Endothelial cell of umbilical vein (primary cell): ENCODE data around the gene ETV7. TPM values are rescaled to one million over a fixed set of nuclear protein-coding genes. Genes with fewer than 3 reads are reported as not detected.

Source experiments
- BruUV-seq: library from RNA; stranded (reverse); fragments of 400-500 nt; replicated peaks from 2 replicates; lab custom pipeline; 2021; lab: Mats Ljungman, UMichigan
- CTCF ChIA-PET: fragments of 300-600, 350-600 bp; sonication (Branson Sonifier 250); formaldehyde crosslinking; loops from one replicate; lab custom pipeline; 2021; ENCODE audit warnings: antibody characterized with exemption, inconsistent platforms; lab: Charles Lee
- POLR2A ChIA-PET: fragments of 300-600, 350-600 bp; sonication (Branson Sonifier 250); formaldehyde crosslinking; loops from one replicate; lab custom pipeline; 2021; ENCODE audit warnings: antibody characterized with exemption, inconsistent platforms; lab: Charles Lee
- DNase-seq: peaks from one replicate; pipeline ENCODE4 v3.0.0-alpha.2; 2011; ENCODE audit warnings: low read depth, low spot score
- FAIRE-seq: peaks from 2 replicates; lab custom pipeline; 2011; peaks lifted over from hg19 to GRCh38; lab: Jason Lieb, UNC
- H2AFZ ChIP-seq: 2 replicates; pipeline ENCODE4 v1.6.0; 2012; ENCODE audit warnings: low read depth, low read length, control low read depth, inconsistent platforms
- H3K27ac ChIP-seq: 2 replicates; pipeline ENCODE4 v1.5.1; 2011; ENCODE audit warnings: low read depth, mild to moderate bottlenecking, control low read depth, low read length, moderate library complexity; ENCODE audit not compliant: insufficient read depth
- H3K27me3 ChIP-seq, 2 experiments: 2 replicates each; pipeline versions ENCODE4 v1.6.0 to v1.6.1; 2011; ENCODE audit warnings: low read length in 2 of 2, mixed read lengths in 1 of 2; ENCODE audit not compliant: control insufficient read depth in 2 of 2, insufficient read depth in 2 of 2
- H3K36me3 ChIP-seq, 2 experiments: 2 replicates in 1 of 2; 3 replicates in 1 of 2; pipeline ENCODE4 v1.5.1; 2011; ENCODE audit warnings: low read length in 2 of 2, mild to moderate bottlenecking in 1 of 2, moderate library complexity in 1 of 2; ENCODE audit not compliant: control insufficient read depth in 2 of 2, insufficient read depth in 2 of 2; ENCODE audit errors: extremely low read depth in 1 of 2
- H3K4me1 ChIP-seq: 3 replicates; pipeline ENCODE4 v1.5.1; 2011; ENCODE audit warnings: mild to moderate bottlenecking, low read length; ENCODE audit not compliant: control insufficient read depth, insufficient read depth; ENCODE audit errors: extremely low read depth
- H3K4me2 ChIP-seq: 2 replicates; pipeline ENCODE4 v1.6.1; 2011; ENCODE audit warnings: low read length, control low read depth, mixed read lengths; ENCODE audit not compliant: insufficient read depth
- H3K4me3 ChIP-seq, 3 experiments: fragments of 200-600 bp in 1 of 3; sonication (generic), shearing (Covaris generic) in 1 of 3; replicated peaks in 1 of 3; 2 replicates each; pipeline ENCODE4 v1.5.1; 2011 to 2016; ENCODE audit warnings: control low read depth in 3 of 3, low read length in 3 of 3, mild to moderate bottlenecking in 2 of 3, inconsistent platforms in 1 of 3, low read depth in 1 of 3, moderate library complexity in 1 of 3; ENCODE audit not compliant: insufficient read depth in 1 of 3
- H3K79me2 ChIP-seq: 2 replicates; pipeline ENCODE4 v1.6.0; 2012; ENCODE audit warnings: low read length, inconsistent platforms; ENCODE audit not compliant: control insufficient read depth, insufficient read depth
- H3K9ac ChIP-seq: replicated peaks from 2 replicates; pipeline ENCODE3; 2011; ENCODE audit warnings: low read length, control low read depth; ENCODE audit not compliant: insufficient read depth; ENCODE audit errors: extremely low read depth
- H3K9me1 ChIP-seq: replicated peaks from 3 replicates; pipeline ENCODE4 v1.6.0; 2011; ENCODE audit warnings: mild to moderate bottlenecking, low read length; ENCODE audit not compliant: control insufficient read depth, insufficient read depth; ENCODE audit errors: extremely low read depth
- H3K9me3 ChIP-seq: replicated peaks from 2 replicates; pipeline ENCODE4 v1.5.1; 2012; ENCODE audit warnings: low read length, inconsistent platforms; ENCODE audit not compliant: control insufficient read depth, insufficient read depth
- H4K20me1 ChIP-seq: replicated peaks from 2 replicates; pipeline ENCODE3; 2011; ENCODE audit warnings: mild to moderate bottlenecking, low read length; ENCODE audit not compliant: control insufficient read depth, insufficient read depth; ENCODE audit errors: extremely low read depth
- CTCF ChIP-seq, 2 donors: IDR thresholded peaks; 1 replicate in 1 of 2; 2 replicates in 1 of 2; pipeline ENCODE4 v1.5.1; 2011; ENCODE audit warnings: low read length in 2 of 2, mild to moderate bottlenecking in 2 of 2, moderate library complexity in 2 of 2, control low read depth in 1 of 2, inconsistent platforms in 1 of 2, low read depth in 1 of 2; ENCODE audit not compliant: insufficient read depth in 1 of 2; ENCODE audit errors: extremely low read depth in 1 of 2
- EZH2 ChIP-seq: IDR thresholded peaks from 2 replicates; pipeline ENCODE4 v1.6.1; 2012; ENCODE audit warnings: borderline replicate concordance, low read depth, mild to moderate bottlenecking, moderate library complexity, low read length, inconsistent platforms; ENCODE audit not compliant: severe bottlenecking
- FOS ChIP-seq: IDR thresholded peaks from 2 replicates; pipeline ENCODE4 v1.6.1; 2011; ENCODE audit warnings: mild to moderate bottlenecking, low read length, moderate library complexity, borderline replicate concordance; ENCODE audit not compliant: insufficient read depth
- GATA2 ChIP-seq: IDR thresholded peaks from 2 replicates; pipeline ENCODE4 v1.7.0; 2011; ENCODE audit warnings: low read depth, mild to moderate bottlenecking, moderate library complexity, mixed read lengths, low read length; ENCODE audit not compliant: insufficient read length, insufficient read depth
- JUN ChIP-seq: IDR thresholded peaks from 2 replicates; pipeline ENCODE4 v1.6.1; 2011; ENCODE audit warnings: borderline replicate concordance, low read depth; ENCODE audit not compliant: insufficient read length, insufficient read depth
- MAX ChIP-seq: IDR thresholded peaks from 2 replicates; pipeline ENCODE4 v1.6.1; 2011; ENCODE audit not compliant: insufficient read depth, insufficient read length
- MYC ChIP-seq: IDR thresholded peaks from one replicate; pipeline ENCODE4 v1.6.1; 2011; ENCODE audit warnings: mild to moderate bottlenecking, low read depth, low read length
- POLR2A ChIP-seq: IDR thresholded peaks from 2 replicates; pipeline ENCODE4 v1.6.1; 2012; ENCODE audit warnings: low read depth, mild to moderate bottlenecking, control low read depth, low read length
- POLR2AphosphoS5 ChIP-seq: IDR thresholded peaks from 2 replicates; pipeline ENCODE4 v1.6.1; 2012; ENCODE audit warnings: low read depth, mild to moderate bottlenecking, control low read depth, low read length, moderate library complexity; ENCODE audit not compliant: insufficient read depth
- dilution Hi-C: fragments of 300-500 bp; cut with MboI; formaldehyde crosslinking; loops from one replicate; pipeline ENCODE4 v1.15.0; 2019; ENCODE audit warnings: low sequenced_read_pairs; ENCODE audit not compliant: extremely low pct_ligation_motif_present
- intact Hi-C: fragments of 100-400 bp; cut with micrococcal nuclease; formaldehyde crosslinking; loops from one replicate; pipeline ENCODE4 v1.10.0; 2022
- polyA plus RNA-seq, 4 experiments: library from polyadenylated mRNA; depleted of rRNA in 3 of 4; stranded (reverse) in 3 of 4; unstranded in 1 of 4; fragments of >200 nt; gene quantifications; 2 replicates each; pipeline versions ENCODE4 v1.2.1 to v1.2.3, GENCODE V29; 2011 to 2012; ENCODE audit warnings: missing spikeins in 1 of 4
- total RNA-seq: library from RNA; stranded (reverse); gene quantifications from 2 replicates; pipeline ENCODE4 v1.2.3, GENCODE V29; 2021

Gene ETV7
- total and polyA plus RNA-seq, 2 donors (not counting 3 experiments of a cell fraction or from before 2014, with no cell fraction given) = 0.23 to 0.58 TPM

- Histone ChIP-seq H3K4me3 (no peak overlapping the region), H3K36me3 (no peaks in the 10 kb centered on the region), H3K27me3 (peaks cover 4 to 12% of the 10 kb centered on the region in 2 experiments), H3K27ac (no peak overlapping the region), H3K9me1 (no peaks in the 10 kb centered on the region), H3K4me1 (no peaks in the 10 kb centered on the region), H3K9me3 (no peaks in the 10 kb centered on the region), H2AFZ (no peak overlapping the region), H3K79me2 (no peaks in the 10 kb centered on the region), H3K4me2 (no peak overlapping the region), H4K20me1 (no peaks in the 10 kb centered on the region), H3K9ac (no peak overlapping the region)
- intact Hi-C loops = no loop called here
- CTCF ChIA-PET = interaction anchor here (1.0 kb wide), 1 partner anchor 30 kb away, joined by 3 read pairs; no protein-coding TSS in a partner anchor
- dilution Hi-C loops = no loop called here
- FAIRE-seq (no peak), DNase-seq (no peak)
- TF ChIP-seq MYC (no peak), GATA2 (no peak), EZH2 (no peak), POLR2A (no peak), CTCF (IDR thresholded peaks at IDR 0.05; ENCODE audit: extremely low read depth in 1 of 2, insufficient read depth in 1 of 2, low read depth in 1 of 2, low read length in 2 of 2) (no peak), POLR2AphosphoS5 (no peak), MAX (no peak), FOS (no peak), JUN (no peak)
- POLR2A ChIA-PET = no interaction called here
- BruUV-seq = no TSS peak
These were observed 16.8 kb downstream of the ETV7 start for GRCh38 chr6:36370638-36371037.
